Endothelial cell of umbilical vein (primary cell): ENCODE results near the gene ZSCAN5A. TPM values are rescaled to one million over a fixed set of nuclear protein-coding genes. Genes with fewer than 3 reads are reported as not detected.

Source experiments
- BruUV-seq: library from RNA; stranded (reverse); fragments of 400-500 nt; replicated peaks from 2 replicates; lab custom pipeline; 2021; lab: Mats Ljungman, UMichigan
- CTCF ChIA-PET: fragments of 300-600, 350-600 bp; sonication (Branson Sonifier 250); formaldehyde crosslinking; loops from one replicate; lab custom pipeline; 2021; ENCODE audit warnings: antibody characterized with exemption, inconsistent platforms; lab: Charles Lee
- POLR2A ChIA-PET: fragments of 300-600, 350-600 bp; sonication (Branson Sonifier 250); formaldehyde crosslinking; loops from one replicate; lab custom pipeline; 2021; ENCODE audit warnings: antibody characterized with exemption, inconsistent platforms; lab: Charles Lee
- DNase-seq: peaks from one replicate; pipeline ENCODE4 v3.0.0-alpha.2; 2011; ENCODE audit warnings: low read depth, low spot score
- FAIRE-seq: peaks from 2 replicates; lab custom pipeline; 2011; peaks lifted over from hg19 to GRCh38; lab: Jason Lieb, UNC
- H2AFZ ChIP-seq: 2 replicates; pipeline ENCODE4 v1.6.0; 2012; ENCODE audit warnings: low read depth, low read length, control low read depth, inconsistent platforms
- H3K27ac ChIP-seq: 2 replicates; pipeline ENCODE4 v1.5.1; 2011; ENCODE audit warnings: low read depth, mild to moderate bottlenecking, control low read depth, low read length, moderate library complexity; ENCODE audit not compliant: insufficient read depth
- H3K27me3 ChIP-seq, 2 experiments: 2 replicates each; pipeline versions ENCODE4 v1.6.0 to v1.6.1; 2011; ENCODE audit warnings: low read length in 2 of 2, mixed read lengths in 1 of 2; ENCODE audit not compliant: control insufficient read depth in 2 of 2, insufficient read depth in 2 of 2
- H3K36me3 ChIP-seq, 2 experiments: 2 replicates in 1 of 2; 3 replicates in 1 of 2; pipeline ENCODE4 v1.5.1; 2011; ENCODE audit warnings: low read length in 2 of 2, mild to moderate bottlenecking in 1 of 2, moderate library complexity in 1 of 2; ENCODE audit not compliant: control insufficient read depth in 2 of 2, insufficient read depth in 2 of 2; ENCODE audit errors: extremely low read depth in 1 of 2
- H3K4me1 ChIP-seq: 3 replicates; pipeline ENCODE4 v1.5.1; 2011; ENCODE audit warnings: mild to moderate bottlenecking, low read length; ENCODE audit not compliant: control insufficient read depth, insufficient read depth; ENCODE audit errors: extremely low read depth
- H3K4me2 ChIP-seq: 2 replicates; pipeline ENCODE4 v1.6.1; 2011; ENCODE audit warnings: low read length, control low read depth, mixed read lengths; ENCODE audit not compliant: insufficient read depth
- H3K4me3 ChIP-seq, 3 experiments: fragments of 200-600 bp in 1 of 3; sonication (generic), shearing (Covaris generic) in 1 of 3; replicated peaks in 1 of 3; 2 replicates each; pipeline ENCODE4 v1.5.1; 2011 to 2016; ENCODE audit warnings: control low read depth in 3 of 3, low read length in 3 of 3, mild to moderate bottlenecking in 2 of 3, inconsistent platforms in 1 of 3, low read depth in 1 of 3, moderate library complexity in 1 of 3; ENCODE audit not compliant: insufficient read depth in 1 of 3
- H3K79me2 ChIP-seq: 2 replicates; pipeline ENCODE4 v1.6.0; 2012; ENCODE audit warnings: low read length, inconsistent platforms; ENCODE audit not compliant: control insufficient read depth, insufficient read depth
- H3K9ac ChIP-seq: replicated peaks from 2 replicates; pipeline ENCODE3; 2011; ENCODE audit warnings: low read length, control low read depth; ENCODE audit not compliant: insufficient read depth; ENCODE audit errors: extremely low read depth
- H3K9me1 ChIP-seq: replicated peaks from 3 replicates; pipeline ENCODE4 v1.6.0; 2011; ENCODE audit warnings: mild to moderate bottlenecking, low read length; ENCODE audit not compliant: control insufficient read depth, insufficient read depth; ENCODE audit errors: extremely low read depth
- H3K9me3 ChIP-seq: replicated peaks from 2 replicates; pipeline ENCODE4 v1.5.1; 2012; ENCODE audit warnings: low read length, inconsistent platforms; ENCODE audit not compliant: control insufficient read depth, insufficient read depth
- H4K20me1 ChIP-seq: replicated peaks from 2 replicates; pipeline ENCODE3; 2011; ENCODE audit warnings: mild to moderate bottlenecking, low read length; ENCODE audit not compliant: control insufficient read depth, insufficient read depth; ENCODE audit errors: extremely low read depth
- EZH2 ChIP-seq: IDR thresholded peaks from 2 replicates; pipeline ENCODE4 v1.6.1; 2012; ENCODE audit warnings: borderline replicate concordance, low read depth, mild to moderate bottlenecking, moderate library complexity, low read length, inconsistent platforms; ENCODE audit not compliant: severe bottlenecking
- FOS ChIP-seq: IDR thresholded peaks from 2 replicates; pipeline ENCODE4 v1.6.1; 2011; ENCODE audit warnings: mild to moderate bottlenecking, low read length, moderate library complexity, borderline replicate concordance; ENCODE audit not compliant: insufficient read depth
- GATA2 ChIP-seq: IDR thresholded peaks from 2 replicates; pipeline ENCODE4 v1.7.0; 2011; ENCODE audit warnings: low read depth, mild to moderate bottlenecking, moderate library complexity, mixed read lengths, low read length; ENCODE audit not compliant: insufficient read length, insufficient read depth
- JUN ChIP-seq: IDR thresholded peaks from 2 replicates; pipeline ENCODE4 v1.6.1; 2011; ENCODE audit warnings: borderline replicate concordance, low read depth; ENCODE audit not compliant: insufficient read length, insufficient read depth
- MYC ChIP-seq: IDR thresholded peaks from one replicate; pipeline ENCODE4 v1.6.1; 2011; ENCODE audit warnings: mild to moderate bottlenecking, low read depth, low read length
- POLR2A ChIP-seq: IDR thresholded peaks from 2 replicates; pipeline ENCODE4 v1.6.1; 2012; ENCODE audit warnings: low read depth, mild to moderate bottlenecking, control low read depth, low read length
- POLR2AphosphoS5 ChIP-seq: IDR thresholded peaks from 2 replicates; pipeline ENCODE4 v1.6.1; 2012; ENCODE audit warnings: low read depth, mild to moderate bottlenecking, control low read depth, low read length, moderate library complexity; ENCODE audit not compliant: insufficient read depth
- dilution Hi-C: fragments of 300-500 bp; cut with MboI; formaldehyde crosslinking; loops from one replicate; pipeline ENCODE4 v1.15.0; 2019; ENCODE audit warnings: low sequenced_read_pairs; ENCODE audit not compliant: extremely low pct_ligation_motif_present
- intact Hi-C: fragments of 100-400 bp; cut with micrococcal nuclease; formaldehyde crosslinking; loops from one replicate; pipeline ENCODE4 v1.10.0; 2022
- polyA plus RNA-seq, 4 experiments: library from polyadenylated mRNA; depleted of rRNA in 3 of 4; stranded (reverse) in 3 of 4; unstranded in 1 of 4; fragments of >200 nt; gene quantifications; 2 replicates each; pipeline versions ENCODE4 v1.2.1 to v1.2.3, GENCODE V29; 2011 to 2012; ENCODE audit warnings: missing spikeins in 1 of 4
- total RNA-seq: library from RNA; stranded (reverse); gene quantifications from 2 replicates; pipeline ENCODE4 v1.2.3, GENCODE V29; 2021
- TF ChIP-seq, protein P1 (sequence below): IDR thresholded peaks from 2 replicates; pipeline ENCODE4 v1.6.1; 2011; ENCODE audit not compliant: insufficient read depth, insufficient read length
- TF ChIP-seq, protein P2 (sequence below), 2 donors: IDR thresholded peaks; 1 replicate in 1 of 2; 2 replicates in 1 of 2; pipeline ENCODE4 v1.5.1; 2011; ENCODE audit warnings: low read length in 2 of 2, mild to moderate bottlenecking in 2 of 2, moderate library complexity in 2 of 2, control low read depth in 1 of 2, inconsistent platforms in 1 of 2, low read depth in 1 of 2; ENCODE audit not compliant: insufficient read depth in 1 of 2; ENCODE audit errors: extremely low read depth in 1 of 2

Gene ZSCAN5A
- total and polyA plus RNA-seq, 2 donors (not counting 3 experiments of a cell fraction or from before 2014, with no cell fraction given): 5.1 to 12.2 TPM

DNA sequence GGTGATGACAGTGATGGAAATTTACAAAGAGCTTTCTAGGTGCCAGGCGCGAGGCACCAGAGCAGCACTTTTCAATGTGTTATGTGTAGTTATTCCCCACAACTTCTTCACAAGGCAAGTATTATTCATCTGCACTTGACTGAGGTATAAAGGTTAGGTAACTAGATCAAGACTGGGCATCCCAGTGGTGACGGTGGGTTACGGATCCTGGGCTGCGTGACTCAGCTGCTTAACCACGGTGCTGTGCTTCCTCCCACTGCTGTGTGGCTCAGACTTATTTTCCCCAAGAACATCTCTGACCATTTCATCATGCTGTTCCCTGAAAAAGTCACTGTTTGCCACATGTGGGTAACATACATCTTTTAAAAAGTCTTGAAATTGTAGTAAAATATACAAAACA lies 22.8 kb downstream of the ZSCAN5A start:
- DNase-seq (no peak), FAIRE-seq (no peak)
- CTCF ChIA-PET: interaction anchor here (0.9 to 1.3 kb wide), 2 partner anchors 18 to 38 kb away, joined by 4 read pairs; no protein-coding TSS in a partner anchor
- TF ChIP-seq POLR2AphosphoS5: no peak
- TF ChIP-seq MYC: no peak
- TF ChIP-seq GATA2: no peak
- TF ChIP-seq JUN: no peak
- TF ChIP-seq FOS: no peak
- no peak for TF ChIP-seq EZH2
- TF ChIP-seq, protein P1, sequence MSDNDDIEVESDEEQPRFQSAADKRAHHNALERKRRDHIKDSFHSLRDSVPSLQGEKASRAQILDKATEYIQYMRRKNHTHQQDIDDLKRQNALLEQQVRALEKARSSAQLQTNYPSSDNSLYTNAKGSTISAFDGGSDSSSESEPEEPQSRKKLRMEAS: no peak
- no peak for TF ChIP-seq POLR2A
- TF ChIP-seq, protein P2, sequence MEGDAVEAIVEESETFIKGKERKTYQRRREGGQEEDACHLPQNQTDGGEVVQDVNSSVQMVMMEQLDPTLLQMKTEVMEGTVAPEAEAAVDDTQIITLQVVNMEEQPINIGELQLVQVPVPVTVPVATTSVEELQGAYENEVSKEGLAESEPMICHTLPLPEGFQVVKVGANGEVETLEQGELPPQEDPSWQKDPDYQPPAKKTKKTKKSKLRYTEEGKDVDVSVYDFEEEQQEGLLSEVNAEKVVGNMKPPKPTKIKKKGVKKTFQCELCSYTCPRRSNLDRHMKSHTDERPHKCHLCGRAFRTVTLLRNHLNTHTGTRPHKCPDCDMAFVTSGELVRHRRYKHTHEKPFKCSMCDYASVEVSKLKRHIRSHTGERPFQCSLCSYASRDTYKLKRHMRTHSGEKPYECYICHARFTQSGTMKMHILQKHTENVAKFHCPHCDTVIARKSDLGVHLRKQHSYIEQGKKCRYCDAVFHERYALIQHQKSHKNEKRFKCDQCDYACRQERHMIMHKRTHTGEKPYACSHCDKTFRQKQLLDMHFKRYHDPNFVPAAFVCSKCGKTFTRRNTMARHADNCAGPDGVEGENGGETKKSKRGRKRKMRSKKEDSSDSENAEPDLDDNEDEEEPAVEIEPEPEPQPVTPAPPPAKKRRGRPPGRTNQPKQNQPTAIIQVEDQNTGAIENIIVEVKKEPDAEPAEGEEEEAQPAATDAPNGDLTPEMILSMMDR (IDR thresholded peaks at IDR 0.05; ENCODE audit: extremely low read depth in 1 of 2, insufficient read depth in 1 of 2, low read depth in 1 of 2, low read length in 2 of 2): no peak
- POLR2A ChIA-PET: no interaction called here
- intact Hi-C loops (no loop called here), dilution Hi-C loops (no loop called here)
- no peaks in the 10 kb centered on the region for H3K9me1 ChIP-seq
- H3K4me2 ChIP-seq: no peak overlapping the region
- no TSS peak for BruUV-seq
- H3K9me3 ChIP-seq: no peaks in the 10 kb centered on the region
- H3K9ac ChIP-seq: no peak overlapping the region
- H3K4me1 ChIP-seq: no peaks in the 10 kb centered on the region
- peaks cover 0 to 2% of the 10 kb centered on the region in 2 experiments for H3K36me3 ChIP-seq
- H3K4me3 ChIP-seq: no peak overlapping the region
- no peaks in the 10 kb centered on the region for H3K27me3 ChIP-seq
- H3K27ac ChIP-seq: no peak overlapping the region
- H3K79me2 ChIP-seq: no peaks in the 10 kb centered on the region
- no peak overlapping the region for H2AFZ ChIP-seq
- no peaks in the 10 kb centered on the region for H4K20me1 ChIP-seq
